NOMO-1 (cell line): ENCODE data around the gene POU4F3.
"Not testable (repeated sequence)": the region's sequence is repeated elsewhere in the genome, so short reads cannot be mapped to it uniquely, and the experiment has no call there.

Experiments
- DNase-seq, 2 experiments: peaks; one replicate each; lab custom pipeline; 2025; ENCODE audit not compliant: unreplicated experiment in 2 of 2; lab: John Stamatoyannopoulos, UW

POU4F3 gene

GRCh38 chr5:146338774-146339714 lies at the start of gene POU4F3:
Gene POU4F3, plus strand, starts transcription at chr5:146338839. Its CDS starts 274 bp downstream, at chr5:146339113.
- no peak for DNase-seq

- DNase-seq: no peak
These were observed 48.3 kb upstream of the POU4F3 start for GRCh38 chr5:146290318-146290717.

- peak; percentile 4 to 40 for DNase-seq
These were observed 47.1 kb upstream of the POU4F3 start for GRCh38 chr5:146291421-146292074.

GRCh38 chr5:146296245-146296644 lies 42.4 kb upstream of the POU4F3 start:
- no peak for DNase-seq

GRCh38 chr5:146298920-146299319 lies 39.7 kb upstream of the POU4F3 start:
- not testable (repeated sequence) for DNase-seq

GRCh38 chr5:146301626-146302025 lies 37.0 kb upstream of the POU4F3 start:
- DNase-seq: no peak

- no peak for DNase-seq
These were observed 36.2 kb upstream of the POU4F3 start for GRCh38 chr5:146302406-146302805.

- DNase-seq: no peak
These were observed 31.8 kb upstream of the POU4F3 start for GRCh38 chr5:146306838-146307237.

GRCh38 chr5:146307796-146308195 lies 30.8 kb upstream of the POU4F3 start:
- DNase-seq: no peak

- no peak for DNase-seq
These were observed 28.1 kb upstream of the POU4F3 start for GRCh38 chr5:146310540-146310939.

- DNase-seq: no peak
These were observed 27.4 kb upstream of the POU4F3 start for GRCh38 chr5:146311278-146311677.

GRCh38 chr5:146313027-146313426 lies 25.6 kb upstream of the POU4F3 start:
- DNase-seq: peak; percentile 82 to 84

GRCh38 chr5:146321571-146321970 lies 17.1 kb upstream of the POU4F3 start:
- no peak for DNase-seq

- no peak for DNase-seq
These were observed 11.3 kb upstream of the POU4F3 start for GRCh38 chr5:146327257-146327870.

GRCh38 chr5:146327989-146328388 lies 10.7 kb upstream of the POU4F3 start:
- no peak for DNase-seq

- DNase-seq: no peak
These were observed 8.9 kb upstream of the POU4F3 start for GRCh38 chr5:146329697-146330096.

GRCh38 chr5:146331423-146331822 lies 7.2 kb upstream of the POU4F3 start:
- no peak for DNase-seq

GRCh38 chr5:146334074-146334533 lies 4.5 kb upstream of the POU4F3 start:
- no peak for DNase-seq

GRCh38 chr5:146336197-146336596 lies 2.4 kb upstream of the POU4F3 start:
- no peak for DNase-seq

GRCh38 chr5:146337264-146337904 lies 1.3 kb upstream of the POU4F3 start:
- DNase-seq: no peak

- DNase-seq: no peak
These were observed 711 bp upstream of the POU4F3 start for GRCh38 chr5:146337928-146338327.
